Activated effector memory CD4-positive, alpha-beta T cell treated with anti-CD3 and anti-CD28 coated beads, Interleukin-2, amount 50 U/mL, for 16 hours (primary cell): Measurements from ENCODE around the gene TACC2.

ENCODE experiments used
- DNase-seq: peaks from one replicate; pipeline ENCODE4 v3.0.0-alpha.2; 2020

TACC2 gene

DNA sequence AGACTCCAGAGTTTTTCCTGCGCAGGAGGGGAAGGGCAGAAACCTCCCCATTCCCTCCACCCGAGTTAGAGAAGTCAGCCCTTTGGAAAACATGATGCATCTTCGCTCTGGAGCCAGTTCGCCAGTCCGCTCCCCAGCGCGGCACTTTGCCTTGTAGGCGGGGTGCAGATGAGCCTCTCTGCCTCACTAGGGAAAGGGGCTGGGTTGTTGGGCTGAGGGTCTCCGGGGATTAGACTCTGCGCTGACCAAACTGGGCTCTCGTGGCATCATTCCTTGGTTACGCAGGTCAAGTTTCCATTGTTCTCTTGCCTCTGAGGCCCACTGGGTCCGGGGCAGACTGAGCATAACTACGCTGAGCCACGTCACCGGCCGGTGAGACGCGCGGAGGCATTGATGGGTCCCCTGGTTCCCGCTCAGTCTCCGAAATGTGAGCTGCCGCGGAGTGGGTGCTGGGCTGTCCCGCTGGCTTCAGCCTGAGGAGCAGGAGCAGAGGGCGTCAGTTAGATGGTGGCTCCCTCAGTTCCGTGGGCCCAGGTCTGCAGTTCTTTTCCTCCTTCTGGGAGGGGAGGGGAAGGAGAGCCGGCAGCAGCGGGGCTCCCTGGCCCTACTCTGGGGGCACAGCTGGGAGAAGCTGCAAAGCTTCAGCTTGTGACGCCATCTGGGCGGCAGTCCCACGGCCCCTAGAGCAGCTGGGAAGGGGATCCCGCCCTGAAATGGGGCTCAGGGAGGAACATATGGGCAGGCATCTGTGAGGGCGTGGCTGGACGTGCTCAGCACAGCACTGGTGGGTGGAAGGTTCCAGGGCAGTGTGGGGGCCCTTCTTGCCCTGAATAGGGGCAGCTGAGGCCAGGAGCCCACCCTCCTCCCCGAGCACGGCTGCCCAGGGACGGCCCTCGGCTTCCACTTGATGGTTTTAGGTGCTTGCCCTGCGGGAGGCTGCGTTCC, 160.9 kb downstream of the TACC2 start:
- DNase-seq: no peak

DNA sequence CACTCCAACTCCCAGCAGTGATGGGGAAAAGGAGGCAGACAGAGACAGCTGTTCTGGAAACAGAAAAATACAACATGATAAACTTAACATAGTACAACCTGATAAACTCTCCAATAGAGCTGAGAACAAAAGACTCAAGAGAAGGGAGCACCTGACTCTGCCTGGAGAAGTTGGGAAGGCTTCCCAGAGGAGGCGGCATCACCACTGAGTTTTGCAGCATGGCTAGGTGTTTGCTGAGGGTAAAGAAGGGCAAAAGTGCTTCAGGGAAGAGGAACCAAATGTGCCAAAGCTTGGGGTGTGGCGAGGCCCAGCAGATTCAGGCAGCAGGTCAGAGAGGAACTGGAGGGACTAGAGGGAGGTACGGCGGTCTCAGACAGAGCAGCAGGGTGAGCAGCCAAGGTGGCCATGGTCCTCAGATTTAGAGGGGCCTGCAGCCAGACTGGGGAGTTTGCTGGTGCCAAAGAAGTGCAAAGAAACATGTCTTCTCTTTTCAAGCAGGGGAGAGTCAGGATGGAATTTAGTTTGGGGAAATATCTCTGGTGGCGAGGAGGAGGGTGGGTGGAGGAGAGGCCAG, 162.2 kb downstream of the TACC2 start:
- no peak for DNase-seq

DNA sequence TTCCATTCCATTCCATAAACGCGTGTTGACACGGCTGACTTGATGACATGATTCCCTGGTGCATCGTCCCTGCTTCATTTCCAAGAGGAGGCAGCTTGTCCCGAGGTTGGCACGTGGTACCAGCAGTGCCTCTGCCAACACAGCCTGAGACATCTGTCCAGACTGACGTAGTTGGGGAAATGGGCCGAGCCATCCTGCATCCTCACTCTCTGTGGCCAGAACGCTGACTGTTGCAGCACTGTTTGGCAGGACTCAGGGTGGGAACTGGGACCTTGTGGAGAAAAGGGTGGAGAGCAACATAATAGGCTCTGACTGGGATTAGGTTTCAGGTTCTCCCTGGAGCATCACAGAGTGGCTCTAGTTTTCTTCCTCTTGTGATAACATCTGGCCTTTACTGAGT, 163.6 kb downstream of the TACC2 start:
- no peak for DNase-seq

DNA sequence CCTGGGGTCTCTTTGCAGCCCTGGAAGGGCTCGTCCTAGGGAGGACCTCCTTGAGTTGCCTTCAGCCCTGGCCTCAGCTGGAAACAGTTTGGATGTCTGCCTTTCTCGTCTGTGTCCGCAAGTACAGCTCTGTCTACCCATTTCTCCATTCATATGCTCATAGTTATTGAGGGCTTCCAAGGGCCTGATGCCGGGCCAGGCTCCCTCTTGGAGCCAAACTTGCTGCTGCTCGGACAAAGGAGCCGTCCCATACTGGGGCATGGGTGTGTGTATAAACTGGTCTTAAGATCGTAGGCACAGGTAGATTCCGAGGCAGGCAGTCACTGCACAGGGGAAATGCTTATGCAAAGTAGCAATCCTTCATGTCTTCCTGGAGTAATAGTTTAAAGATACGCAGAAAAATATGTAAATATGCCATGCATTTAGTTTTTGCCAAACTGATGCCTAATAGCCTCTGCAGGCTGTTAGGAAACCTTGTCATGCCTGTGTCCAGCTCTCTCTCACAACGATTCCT, 165.1 kb downstream of the TACC2 start:
- DNase-seq: no peak

DNA sequence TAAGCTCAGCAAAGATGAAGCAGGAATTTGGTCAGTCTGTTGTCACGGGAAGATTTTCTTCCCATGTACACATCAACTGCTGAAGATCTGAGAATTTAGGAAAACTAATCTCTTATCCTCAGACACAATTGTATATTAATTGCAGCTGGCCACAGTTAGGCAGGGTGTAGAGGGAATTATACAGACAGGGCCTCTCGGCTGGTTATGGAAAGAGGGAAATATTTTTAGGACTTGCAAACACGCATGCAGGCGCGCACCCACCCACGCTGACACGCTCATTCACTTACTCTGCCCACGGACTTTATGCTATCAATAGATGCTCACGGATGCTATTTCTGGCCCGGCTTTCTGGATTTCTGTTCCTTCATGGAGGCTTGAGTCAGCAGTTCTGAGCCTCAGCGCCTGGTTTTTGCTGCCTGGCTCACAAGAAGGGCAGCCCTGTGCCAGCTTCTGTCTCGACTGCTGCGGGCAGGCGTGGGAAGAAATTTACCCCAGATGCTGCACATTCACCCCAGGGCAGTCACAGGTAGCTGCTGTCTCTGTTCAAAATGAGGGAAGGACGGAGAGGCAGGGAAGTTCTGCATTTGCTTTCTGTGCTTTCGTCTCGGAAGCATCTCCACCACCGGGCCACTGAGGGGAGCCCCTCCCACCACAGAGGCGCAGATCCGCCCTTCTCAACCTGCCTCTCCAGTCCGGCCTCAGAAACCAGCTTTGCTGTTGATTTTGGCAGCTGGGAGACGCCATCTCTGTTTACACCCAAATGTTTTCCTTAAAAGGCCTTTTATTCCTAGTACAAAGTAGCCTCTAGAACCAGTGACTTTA, 165.8 kb downstream of the TACC2 start:
- DNase-seq: no peak

DNA sequence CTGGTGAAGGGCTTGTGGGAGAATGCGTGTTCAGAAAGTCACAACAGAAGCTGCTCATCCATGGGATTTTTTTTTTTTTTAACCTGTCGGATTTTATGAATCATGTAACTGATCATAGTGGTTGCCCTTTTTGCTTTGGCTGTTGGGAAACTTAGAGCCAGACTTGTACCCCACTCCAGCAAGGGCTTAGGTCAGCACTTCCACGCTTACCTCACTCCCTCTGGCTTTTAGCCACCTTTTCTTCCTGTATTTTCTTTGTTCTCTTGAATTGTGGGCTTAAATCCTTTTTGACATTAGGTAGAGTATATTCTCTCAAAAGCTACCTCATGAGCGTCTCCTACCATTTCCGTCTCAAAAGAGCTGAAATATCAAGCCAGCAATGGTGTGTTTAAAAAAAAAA, 168.5 kb downstream of the TACC2 start:
- DNase-seq: no peak

DNA sequence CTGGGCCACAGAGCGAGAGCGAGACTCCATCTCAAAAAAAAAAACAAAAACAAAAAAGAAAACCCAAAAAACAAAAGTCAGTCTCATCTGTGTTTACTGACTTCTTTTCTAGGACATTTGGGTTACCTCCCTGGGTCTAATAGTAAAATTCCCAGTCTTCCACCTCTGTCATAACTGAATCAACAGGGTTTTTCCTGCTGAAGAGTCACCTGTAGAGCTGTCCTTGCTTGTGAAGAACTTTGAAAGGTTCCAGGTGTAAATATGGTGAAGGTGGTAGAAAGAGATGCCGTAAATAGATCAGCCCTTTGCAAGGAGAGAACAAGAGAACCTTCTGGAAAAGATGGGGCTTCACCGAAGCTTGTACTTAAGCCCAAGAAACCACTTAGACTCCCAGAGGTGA, 169.4 kb downstream of the TACC2 start:
- no peak for DNase-seq

DNA sequence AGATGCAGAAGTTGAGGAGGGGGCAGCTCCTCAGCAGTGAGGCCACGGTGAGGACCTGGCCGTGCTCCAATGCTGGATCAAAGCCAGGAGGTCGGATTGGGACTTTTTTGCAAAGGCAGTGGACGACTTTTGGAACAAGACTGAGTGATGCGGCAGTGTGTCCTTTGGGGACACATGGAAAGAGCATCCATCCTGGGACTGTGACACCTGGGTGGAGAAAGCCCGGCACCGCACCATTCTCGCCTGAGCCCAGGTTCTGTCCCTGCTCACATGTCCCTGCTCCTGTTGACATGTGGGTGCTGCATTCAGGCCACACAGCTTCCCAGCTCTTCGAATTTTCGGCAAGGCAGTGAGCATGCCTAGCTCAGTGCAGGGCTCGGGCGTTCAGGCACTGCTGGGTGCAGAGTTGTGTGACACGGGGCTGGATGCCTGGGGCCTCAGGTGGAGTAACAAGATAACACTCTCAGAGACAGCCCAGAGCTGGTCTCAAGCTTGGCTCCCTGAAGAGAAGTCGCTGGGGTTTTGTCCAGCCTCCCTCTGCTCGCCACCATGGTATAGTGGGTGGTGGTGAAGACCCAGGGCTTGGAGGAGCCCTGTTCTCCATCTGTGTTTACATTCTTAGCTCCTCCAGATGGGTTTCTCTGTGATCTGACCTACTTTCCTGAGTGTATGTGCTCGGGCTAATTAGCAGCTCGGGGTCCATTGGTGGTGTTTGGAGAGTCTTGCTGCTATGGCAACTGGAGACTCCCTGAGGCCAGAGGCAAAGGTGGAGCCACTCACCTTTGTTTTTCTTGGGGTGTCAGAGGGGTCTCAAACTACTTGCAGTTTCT, 170.4 kb downstream of the TACC2 start:
- DNase-seq: no peak

DNA sequence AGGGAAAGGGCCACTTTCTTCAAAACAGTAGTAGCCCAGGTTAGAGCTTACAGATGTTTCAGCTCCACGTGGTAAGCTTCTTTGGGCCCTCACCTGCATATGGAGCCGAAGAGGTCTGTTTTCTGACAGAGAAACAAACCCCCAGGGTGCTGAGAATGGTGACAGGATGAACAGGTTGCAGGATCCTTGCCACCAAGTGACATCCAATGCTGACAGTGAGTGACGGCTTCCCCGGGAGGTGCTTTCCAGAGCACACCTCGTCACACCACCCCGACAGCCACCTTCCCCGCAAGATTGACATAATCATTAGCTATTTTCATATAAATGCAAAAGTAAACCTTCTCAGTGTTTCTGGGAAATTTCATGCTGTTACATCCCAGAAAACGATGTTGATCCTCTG, 172.8 kb downstream of the TACC2 start:
- DNase-seq: no peak

DNA sequence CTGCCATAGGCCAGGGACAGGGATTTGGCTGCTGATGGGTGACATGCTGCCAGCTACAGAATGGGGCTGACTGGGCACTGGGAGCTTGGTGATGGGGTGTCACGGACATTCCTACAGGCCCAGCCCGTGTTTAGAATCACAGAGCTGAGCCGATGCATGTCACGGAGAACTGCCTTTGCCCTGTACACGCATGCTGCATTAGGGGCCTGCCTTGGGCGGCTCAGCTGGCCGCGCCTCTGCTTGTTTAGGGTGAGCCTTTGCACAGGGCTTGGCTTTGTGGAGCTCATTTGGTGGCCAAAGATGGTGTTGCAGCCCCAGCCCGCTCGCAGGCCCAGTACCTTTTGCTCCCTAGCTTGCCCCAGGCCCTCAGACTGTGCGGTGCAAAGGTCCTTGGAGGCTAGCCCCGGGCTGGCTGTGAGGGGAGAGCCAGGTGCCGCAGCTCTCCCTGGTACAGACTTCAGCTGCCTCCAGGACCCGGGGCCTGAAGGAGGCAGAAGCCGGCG, 173.8 kb downstream of the TACC2 start:
- DNase-seq: no peak

DNA sequence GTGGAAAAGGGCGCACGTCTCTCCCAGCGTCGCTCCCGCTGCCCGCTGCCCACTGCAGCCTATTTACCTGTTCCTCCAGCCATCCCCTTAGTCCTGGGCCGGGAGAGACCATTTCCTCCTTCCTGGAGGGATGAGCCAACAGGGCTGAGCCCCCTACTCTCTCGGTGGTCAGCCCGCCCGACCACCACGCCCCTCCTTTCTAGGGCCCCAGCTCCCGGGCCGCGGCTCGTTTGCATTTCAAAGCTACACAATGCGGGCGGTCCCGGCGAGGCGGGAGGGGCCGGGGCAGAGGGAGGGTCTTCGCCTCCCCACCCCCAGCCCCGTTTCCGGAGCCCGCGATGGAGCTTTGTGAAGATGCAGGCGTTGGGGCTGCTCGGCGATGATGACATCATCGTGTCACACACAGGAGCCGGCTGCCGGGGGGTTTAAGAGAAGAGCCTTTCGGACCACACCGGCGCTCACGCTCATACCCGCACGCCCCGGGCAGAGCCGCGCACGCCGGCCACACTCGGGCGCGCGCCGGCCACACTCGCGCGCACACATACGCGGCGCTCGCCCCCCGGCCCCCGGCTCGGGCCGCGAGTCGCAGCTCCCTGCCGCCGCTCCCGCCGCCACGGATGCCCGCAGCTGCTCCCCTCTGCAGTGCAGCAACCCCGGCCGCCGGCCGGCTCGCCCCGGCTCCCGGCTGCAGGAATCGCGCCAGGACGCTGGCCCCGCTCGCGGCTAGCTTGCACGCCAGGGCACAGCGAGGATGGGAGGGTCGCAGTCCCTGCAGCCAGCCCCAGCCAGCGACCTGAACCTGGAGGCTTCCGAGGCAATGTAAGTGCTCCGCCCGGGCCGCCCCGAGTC, 174.4 kb downstream of the TACC2 start:
- DNase-seq: no peak

DNA sequence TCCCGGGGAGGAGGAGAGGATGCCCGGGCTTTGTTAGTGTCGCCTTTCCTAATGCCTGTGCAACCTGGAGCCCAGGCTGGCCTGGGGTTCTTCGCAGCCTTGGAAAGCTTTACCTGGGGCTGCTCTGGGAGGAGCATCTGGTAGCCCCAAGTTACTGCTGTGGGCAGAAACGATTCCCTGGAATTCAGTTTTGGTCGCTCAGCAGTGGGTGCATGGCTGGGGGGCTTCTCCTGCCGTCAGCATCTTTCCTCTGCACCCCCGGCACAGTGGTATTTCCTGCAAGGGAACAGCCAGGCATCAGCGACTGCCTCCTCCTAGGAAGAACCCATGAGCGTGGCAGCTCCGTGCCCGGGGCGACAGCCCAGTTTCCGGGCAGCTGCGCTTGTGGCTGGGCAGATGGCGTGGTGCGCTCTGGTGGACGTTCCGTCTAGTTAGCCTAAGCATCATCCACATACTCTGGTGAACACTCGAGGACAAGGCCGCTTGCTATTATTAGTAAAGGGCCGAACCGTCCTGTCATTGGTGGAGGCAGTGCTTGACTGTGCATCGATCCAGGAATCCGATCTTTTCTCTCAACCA, 175.1 kb downstream of the TACC2 start:
- no peak for DNase-seq

DNA sequence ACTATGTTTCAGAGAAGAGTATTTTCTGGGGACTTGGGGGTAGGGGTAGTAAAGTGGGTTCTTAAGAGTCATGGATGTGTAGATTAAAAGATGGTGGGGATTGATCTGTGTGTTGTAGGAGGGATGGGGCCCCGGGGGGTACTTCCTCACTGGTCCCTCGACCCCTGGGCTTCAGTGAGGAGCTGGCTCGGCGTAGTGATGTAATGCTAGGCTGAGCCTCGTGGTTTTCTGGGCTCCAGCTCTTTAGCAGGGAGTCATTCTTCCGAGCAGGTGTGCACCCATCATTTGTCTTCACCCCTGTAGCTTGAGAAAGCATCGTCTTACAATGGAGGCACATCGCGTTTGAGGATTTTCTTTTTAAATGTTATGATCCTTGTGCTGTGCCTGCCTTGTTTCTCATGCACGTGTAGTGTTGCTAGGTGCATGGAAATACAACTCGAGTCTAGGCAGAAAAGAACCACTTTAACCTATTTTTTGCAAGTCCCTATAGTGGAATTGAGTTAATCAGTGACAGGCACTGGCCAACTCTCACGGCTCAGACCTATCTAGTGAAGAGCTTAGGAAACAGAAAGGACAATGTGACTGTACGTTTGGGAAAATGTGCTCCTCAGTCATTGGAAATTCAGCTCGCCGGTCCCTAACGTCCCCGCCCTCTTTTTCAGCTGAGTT, 176.0 kb downstream of the TACC2 start:
- DNase-seq: no peak

DNA sequence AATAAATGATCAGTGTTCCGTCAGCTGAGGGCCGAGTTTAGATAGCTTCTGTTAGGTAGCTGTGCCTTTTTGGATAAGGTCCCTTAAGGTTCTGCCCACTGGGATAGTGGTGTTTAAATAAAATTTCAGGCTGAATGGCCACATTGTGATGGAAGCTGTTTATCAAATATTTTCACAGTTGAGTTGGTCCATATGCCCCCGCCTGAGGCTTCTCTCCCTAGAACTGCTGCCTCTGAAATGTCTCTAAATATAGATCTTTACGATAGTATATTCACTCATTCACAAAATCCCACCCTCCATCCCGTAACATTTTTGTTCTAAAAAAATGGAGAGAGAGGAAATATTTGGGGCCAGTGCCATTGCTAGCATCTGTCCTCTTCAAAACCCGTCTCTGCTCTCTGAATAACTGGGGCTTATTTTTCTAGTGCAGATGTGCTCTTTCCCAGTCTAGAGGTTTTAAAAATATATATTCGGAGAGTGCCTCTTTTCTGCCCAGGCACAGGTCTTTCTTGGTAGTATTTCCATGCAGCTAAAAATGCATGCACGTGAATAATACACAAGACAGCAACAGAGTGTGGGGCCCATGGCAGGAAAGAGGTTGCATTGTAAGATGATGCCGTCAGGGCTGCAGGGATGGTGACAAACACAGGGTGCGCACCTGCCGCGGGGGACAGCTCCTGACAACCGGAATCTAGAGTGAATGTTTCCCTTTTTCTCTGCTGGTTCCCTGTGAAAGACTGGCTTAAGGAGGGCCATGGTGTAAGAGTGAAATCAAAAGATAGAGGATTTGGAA, 176.7 kb downstream of the TACC2 start:
- DNase-seq: no peak

DNA sequence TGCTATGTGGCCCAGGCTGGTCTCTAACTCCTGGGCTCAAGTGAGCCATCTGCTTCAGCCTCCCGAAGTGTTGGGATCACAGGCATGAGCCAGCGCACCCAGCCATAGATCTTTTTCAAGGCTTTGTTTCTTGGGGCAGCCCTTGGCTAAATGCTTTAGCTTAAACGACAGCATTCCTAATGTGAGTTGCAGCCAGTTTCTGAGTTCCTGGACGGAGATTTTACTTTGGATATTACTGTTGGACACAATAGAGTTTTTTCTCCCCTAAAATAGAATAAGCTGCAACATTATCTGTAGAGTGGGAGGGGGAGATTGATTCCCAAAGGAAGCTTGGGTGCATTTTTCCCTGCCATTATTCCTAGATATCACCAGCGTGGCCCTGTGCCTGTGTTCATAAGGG, 179.1 kb downstream of the TACC2 start:
- DNase-seq: no peak

DNA sequence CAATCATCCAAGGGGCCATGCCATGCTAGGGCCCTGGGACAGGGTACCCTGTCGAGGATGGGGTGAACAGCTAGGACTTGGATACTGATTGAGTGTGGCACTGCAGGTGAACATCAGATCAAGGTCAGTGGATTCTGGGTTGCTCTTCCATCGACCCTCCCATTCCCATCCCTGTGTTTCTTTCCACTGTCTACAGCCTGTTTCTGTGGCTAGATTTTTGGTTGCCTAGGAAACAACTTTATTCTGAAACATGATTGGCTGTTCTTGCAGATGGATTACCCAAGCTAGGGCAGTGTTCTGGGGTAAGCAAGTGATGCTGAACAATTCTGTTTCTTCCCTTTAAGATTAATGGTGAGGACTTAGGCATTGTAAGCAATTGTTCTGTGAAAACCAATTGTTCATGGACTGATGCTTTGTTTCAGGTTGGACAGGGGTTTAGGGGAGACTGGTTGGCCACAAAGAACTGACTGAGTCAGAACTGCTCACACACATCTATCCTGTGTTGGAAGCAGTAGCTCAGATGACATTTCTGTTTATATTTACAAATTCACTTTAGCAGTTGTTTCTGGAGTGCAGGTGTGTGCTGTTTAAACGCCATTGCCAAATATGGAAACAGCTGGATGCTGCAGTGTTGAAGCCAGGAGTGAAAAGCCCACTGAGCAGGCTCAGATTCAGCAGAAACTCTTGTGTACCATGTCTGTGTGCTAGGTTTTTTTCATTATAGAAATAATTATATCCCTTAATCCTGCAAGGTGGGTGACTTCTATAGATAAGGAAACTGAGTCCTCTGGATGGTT, 179.8 kb downstream of the TACC2 start:
- no peak for DNase-seq

DNA sequence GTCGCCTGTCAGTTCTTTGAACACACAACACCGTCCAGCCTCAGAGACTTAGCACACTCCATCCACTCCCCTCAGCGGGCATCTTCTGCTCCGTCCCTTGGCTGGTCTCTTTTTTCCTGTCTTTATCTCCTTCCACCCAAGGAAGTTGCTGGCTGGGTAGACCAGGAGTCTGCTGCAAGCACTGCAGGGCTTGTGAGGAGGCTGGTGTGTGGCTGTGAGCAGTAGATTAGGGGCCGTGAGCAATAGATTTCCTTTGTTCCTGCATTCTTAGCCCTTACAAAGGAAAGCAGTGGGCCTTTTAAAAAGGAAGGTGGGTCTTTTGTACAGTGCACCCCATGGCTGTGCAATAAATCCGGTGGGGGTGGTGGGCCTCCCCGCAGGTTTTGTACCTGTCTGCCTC, 181.8 kb downstream of the TACC2 start:
- DNase-seq: no peak

DNA sequence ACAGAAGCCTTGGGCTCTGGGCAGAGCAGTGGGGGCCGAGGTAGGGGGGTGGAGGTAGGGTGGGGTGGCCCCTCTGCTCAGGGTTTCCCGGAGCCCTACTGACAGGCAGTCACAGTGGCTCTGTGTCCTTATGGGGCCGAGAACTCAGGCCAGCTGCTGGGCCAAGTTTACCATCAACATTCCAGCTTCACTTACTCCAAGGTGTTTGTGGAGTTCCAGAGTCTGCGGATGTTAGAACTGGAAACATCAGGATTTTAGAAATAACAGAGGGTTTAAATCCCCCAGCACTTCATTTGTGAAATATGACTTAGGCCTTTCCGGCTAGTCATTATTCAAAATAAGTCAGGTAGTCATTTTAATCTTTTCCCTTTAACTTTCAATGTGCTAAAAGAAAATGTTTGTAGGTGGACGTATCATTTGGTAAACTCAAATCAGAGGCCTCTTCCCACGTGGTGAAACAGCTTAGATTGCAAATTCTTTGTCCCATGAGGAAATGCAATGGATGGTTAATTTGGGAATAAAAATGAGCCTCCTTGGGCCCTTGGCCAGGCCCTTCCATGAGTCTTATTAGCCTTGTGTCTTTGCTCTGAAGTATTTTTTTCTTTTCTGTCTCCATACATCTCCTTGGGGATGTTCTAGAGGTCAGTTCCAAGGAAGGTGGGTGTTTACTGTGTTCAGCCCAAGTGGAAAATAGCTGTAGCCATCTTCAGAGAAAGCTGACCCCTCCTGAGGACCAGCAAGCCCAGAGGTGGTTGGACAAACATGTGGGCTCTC, 182.5 kb downstream of the TACC2 start:
- DNase-seq: no peak
